ENCODE measurements around the gene CPEB3. TPM values are rescaled to one million over a fixed set of nuclear protein-coding genes. Genes with fewer than 3 reads are reported as not detected.

The CPEB3 gene
- total RNA-seq, 1 experiment from 2014 or later: 1.0 TPM

- no peaks in the 10 kb centered on the region for H3K36me3 Mint-ChIP-seq (ENCODE audit: insufficient read depth in 1 of 3, low read depth in 3 of 3)
- H3K27ac Mint-ChIP-seq: no peak overlapping the region
- H3K27me3 ChIP-seq (ENCODE audit: insufficient read depth, low read length): no peaks in the 10 kb centered on the region
These were observed 26.6 kb downstream of the CPEB3 start for GRCh38 chr10:92264249-92264648.

More at GRCh38 chr10:92264249-92264648, 26.6 kb downstream of the CPEB3 start:
- H3K79me2 ChIP-seq (ENCODE audit: insufficient read depth, low read length): no peaks in the 10 kb centered on the region
- Mint-ChIP-seq H3K9me3 (no peaks in the 10 kb centered on the region), H3K4me3 (no peak overlapping the region), H3K27me3 (ENCODE audit: low read depth) (no peaks in the 10 kb centered on the region), H3K4me1 (no peaks in the 10 kb centered on the region)
- no peak overlapping the region for H4K8ac ChIP-seq (replicated peaks; ENCODE audit: insufficient read length, low read depth, low read length)
- H2AFZ ChIP-seq (ENCODE audit: low read length): no peak overlapping the region
- H3K4me2 ChIP-seq (ENCODE audit: insufficient read depth, insufficient read length, low read length): no peak overlapping the region
- H3K23ac ChIP-seq (ENCODE audit: insufficient read length, low read depth, low read length): no peak overlapping the region
- H2AK5ac ChIP-seq (ENCODE audit: insufficient read length, low read length): no peak overlapping the region
- H3K4me1 ChIP-seq (ENCODE audit: insufficient read depth, low read length): no peaks in the 10 kb centered on the region
- no peak overlapping the region for H3K9ac ChIP-seq (ENCODE audit: extremely low read depth, insufficient read length, low read length)
- no peak overlapping the region for H2BK15ac ChIP-seq (ENCODE audit: low read depth, low read length)
- no peak overlapping the region for H2BK20ac ChIP-seq (ENCODE audit: low read depth, low read length, poor library complexity, severe bottlenecking)
- H3K18ac ChIP-seq (ENCODE audit: insufficient read length, low read depth, low read length): no peak overlapping the region
- no peak overlapping the region for H2BK5ac ChIP-seq (ENCODE audit: insufficient read length, low read length)
- no peak overlapping the region for H3K14ac ChIP-seq (ENCODE audit: insufficient read depth, low read length)
- H3K9me3 ChIP-seq (ENCODE audit: control insufficient read depth, low read depth, low read length): no peaks in the 10 kb centered on the region
- H3K4ac ChIP-seq (ENCODE audit: low read depth, low read length): no peak overlapping the region
- H3K27ac ChIP-seq (ENCODE audit: insufficient read length, low read depth, low read length): no peak overlapping the region
- DNase-seq: no peak
- no peak overlapping the region for H2BK120ac ChIP-seq (ENCODE audit: low read depth, low read length, poor library complexity, severe bottlenecking)
- no peaks in the 10 kb centered on the region for H3K79me1 ChIP-seq (ENCODE audit: insufficient read depth, low read depth, low read length, poor library complexity, severe bottlenecking)
- H2BK12ac ChIP-seq (ENCODE audit: insufficient read length, low read depth, low read length): no peak overlapping the region
- no peak overlapping the region for H4K5ac ChIP-seq (ENCODE audit: insufficient read length, low read depth, low read length)
- H3K23me2 ChIP-seq (ENCODE audit: insufficient read length, low read depth, low read length, poor library complexity, severe bottlenecking): no peaks in the 10 kb centered on the region
- H3K56ac ChIP-seq (ENCODE audit: insufficient read length, low read depth, low read length): no peak overlapping the region
- H4K20me1 ChIP-seq (ENCODE audit: control insufficient read depth, insufficient read depth, insufficient read length): no peaks in the 10 kb centered on the region
- no peak for TF ChIP-seq CTCF (conservative IDR thresholded peaks at IDR 0.05)
- H3T11ph ChIP-seq (ENCODE audit: low read length): no peak overlapping the region
- no CpG with 5 or more reads among the region's 2 CpGs for WGBS (ENCODE audit: extremely low coverage, insufficient read length, low lambda C conversion rate)
- no peak overlapping the region for H4K91ac ChIP-seq (ENCODE audit: insufficient read length, low read depth, low read length)
